ENCODE measurements around the gene TOP3A. TPM values are rescaled to one million over a fixed set of nuclear protein-coding genes. Genes with fewer than 3 reads are reported as not detected.
"Not testable (repeated sequence)": the region's sequence is repeated elsewhere in the genome, so short reads cannot be mapped to it uniquely, and the experiment has no call there.

Gene TOP3A
- total RNA-seq = 10.3 TPM
- long read RNA-seq, full-length matches to known transcripts = 2 of 5 reads
- long read RNA-seq, partial matches to known transcripts = 3 of 5 reads
- long read RNA-seq, other reads (novel, unspliced or antisense) = 0 of 5 reads

DNA sequence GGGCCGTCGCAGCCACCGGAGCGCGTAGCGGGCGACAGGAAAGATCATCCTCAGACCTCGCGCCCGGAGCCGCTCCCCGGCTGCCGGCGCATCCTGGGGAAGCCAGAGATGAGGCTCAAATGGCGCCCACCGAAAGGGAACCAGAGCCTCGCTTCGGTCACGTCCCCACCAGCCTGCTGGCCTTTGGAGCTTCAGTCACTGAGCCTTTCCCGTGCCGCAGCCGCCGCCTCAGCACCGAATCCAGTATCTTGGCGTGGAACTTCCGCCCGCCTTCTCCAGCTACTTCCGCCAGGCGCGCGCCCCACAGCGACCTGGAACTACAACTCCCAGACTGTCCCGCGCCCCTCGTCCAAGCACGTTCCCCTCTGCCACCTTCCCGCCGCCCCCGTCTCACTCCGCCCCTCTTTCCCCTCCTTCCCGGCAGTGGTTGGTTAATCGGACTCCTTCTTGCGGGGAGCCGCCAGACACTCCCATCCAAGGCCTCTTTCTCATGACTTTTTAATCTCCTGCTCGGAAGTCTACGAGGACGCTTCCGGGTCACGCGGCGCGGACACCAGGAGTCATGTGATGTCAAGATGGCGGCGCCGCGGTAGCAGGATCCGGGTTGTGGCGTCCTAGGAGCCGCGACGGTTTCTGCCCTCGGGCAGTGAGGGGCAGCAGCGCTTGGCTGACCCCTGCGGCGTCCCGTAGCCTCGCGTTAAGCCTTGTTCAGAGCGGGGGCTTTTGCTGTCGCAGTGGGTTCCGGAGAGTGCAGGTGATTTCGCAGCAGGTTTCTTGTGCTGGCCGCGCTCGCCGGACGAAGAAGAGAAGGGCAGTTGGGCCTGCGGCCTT, at the start of gene TOP3A, which contains the start of gene SMCR8:
Gene TOP3A, minus strand, starts transcription at position 264 of the 831 bp plus-strand sequence. Its CDS starts 216 bp downstream, at position 48.
Gene SMCR8, plus strand, starts transcription at position 563 of the 831 bp plus-strand sequence. CDS start 497 bp downstream, outside the sequence.
- ATAC-seq (peak; percentile 98), DNase-seq (peak; percentile 98)
- intact Hi-C loops (cut with micrococcal nuclease) = loop anchor here (5.0 kb wide), 1 partner anchor 98 kb away; no protein-coding TSS in a partner anchor

GRCh38 chr17:18364166-18364565, 49.4 kb upstream of the TOP3A start:
- intact Hi-C loops (cut with micrococcal nuclease) = no loop called here

DNA sequence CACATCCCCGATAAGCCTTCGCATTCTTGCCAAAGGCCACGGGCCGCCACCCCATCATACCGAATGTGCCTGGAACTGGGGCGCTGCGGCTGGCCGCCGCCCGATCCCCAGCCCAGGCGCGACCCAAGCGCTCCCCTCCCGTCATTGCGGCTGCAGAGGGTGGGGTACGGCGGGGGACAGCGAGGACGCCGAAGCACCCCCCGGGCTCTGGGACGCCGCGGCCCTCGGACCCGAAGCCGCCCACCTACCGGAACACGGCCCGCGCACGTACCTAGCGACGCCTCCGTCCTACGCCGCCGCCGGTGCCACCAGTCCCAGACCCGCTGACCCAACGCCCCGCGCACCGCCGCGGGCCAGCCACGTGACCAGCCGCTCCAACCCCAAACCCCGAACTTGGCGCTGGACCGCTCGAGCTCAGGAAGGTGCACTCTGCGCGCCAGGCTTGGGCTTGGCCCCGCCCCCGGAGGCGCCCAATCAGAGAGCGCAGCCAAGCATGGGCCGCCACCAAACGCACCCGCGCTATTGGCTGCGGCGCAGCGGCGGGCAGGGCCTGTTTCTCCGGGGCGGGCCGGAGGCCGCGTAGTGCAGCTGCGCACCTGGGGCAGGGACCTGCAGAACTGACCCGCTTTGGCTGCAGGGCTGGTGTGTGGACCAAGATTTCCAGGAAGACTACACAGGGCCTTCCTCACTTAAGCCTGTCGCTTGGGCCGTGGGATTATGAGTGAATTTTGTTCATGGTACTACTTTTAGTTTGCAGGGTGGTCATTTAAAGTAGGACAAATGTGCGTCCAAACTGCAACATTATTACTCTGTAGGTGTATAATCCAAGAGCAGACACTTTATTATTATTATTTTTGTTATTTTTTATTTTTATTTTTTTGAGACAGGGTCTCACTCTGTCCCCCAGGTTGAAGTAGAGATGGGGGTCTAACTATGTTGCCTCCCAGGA, 48.6 kb upstream of the TOP3A start, which contains the start of gene SHMT1:
Gene SHMT1, minus strand, starts transcription at position 450 of the 949 bp plus-strand sequence. CDS start 7,569 bp downstream, outside the sequence.
- intact Hi-C loops (cut with micrococcal nuclease) = no loop called here

More at GRCh38 chr17:18364166-18364565, 49.4 kb upstream of the TOP3A start:
- no peak for ATAC-seq
- no peak for DNase-seq

GRCh38 chr17:18362698-18363100, 47.9 kb upstream of the TOP3A start:
- ATAC-seq (peak; percentile 59), DNase-seq (peak; percentile 81)
- intact Hi-C loops (cut with micrococcal nuclease) = no loop called here

More for the DNA sequence above, 48.6 kb upstream of the TOP3A start, which contains the start of gene SHMT1:
- DNase-seq = peak; percentile 98
- ATAC-seq = peak; percentile 100

DNA sequence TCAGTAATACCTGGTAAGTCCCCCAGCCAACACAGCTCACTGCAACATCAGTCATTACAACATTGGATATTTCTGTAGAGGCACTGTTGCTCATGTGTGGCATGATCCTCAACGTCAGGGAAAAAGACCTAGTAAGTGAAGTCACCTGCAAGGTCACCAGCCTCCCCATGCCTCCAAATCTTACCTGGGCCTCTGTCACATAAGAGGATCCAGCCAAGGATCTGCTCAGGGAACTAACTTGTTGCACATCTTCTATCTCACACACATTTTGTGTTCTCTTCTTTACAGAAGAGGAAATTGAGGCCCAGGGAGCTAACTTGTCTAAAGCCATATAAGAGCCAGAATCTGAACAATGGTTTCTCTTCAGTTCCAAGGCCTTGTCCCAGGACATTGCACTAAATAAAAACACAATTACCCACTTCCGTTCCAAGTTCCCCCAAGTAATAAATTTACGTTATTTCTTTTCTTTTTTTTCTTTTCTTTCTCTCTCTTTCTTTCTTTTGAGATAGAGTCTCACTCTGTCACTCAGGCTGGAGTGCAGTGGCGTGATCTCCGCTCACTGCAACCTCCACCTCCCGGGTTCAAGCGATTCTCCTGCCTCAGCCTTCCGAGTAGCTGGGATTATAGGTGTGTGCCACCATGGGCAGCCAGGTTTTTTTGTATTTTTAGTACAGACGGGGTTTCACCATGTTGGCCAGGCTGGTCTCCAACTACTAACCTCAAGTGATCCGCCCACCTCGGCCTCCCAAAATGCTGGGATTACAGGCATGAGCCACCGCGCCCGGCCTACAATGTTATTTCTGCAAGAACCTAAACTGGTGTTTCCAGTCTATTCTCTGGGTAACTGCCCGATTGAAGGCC, 47.3 kb upstream of the TOP3A start:
- ATAC-seq = no peak
- no peak for DNase-seq
- intact Hi-C loops (cut with micrococcal nuclease) = no loop called here

DNA sequence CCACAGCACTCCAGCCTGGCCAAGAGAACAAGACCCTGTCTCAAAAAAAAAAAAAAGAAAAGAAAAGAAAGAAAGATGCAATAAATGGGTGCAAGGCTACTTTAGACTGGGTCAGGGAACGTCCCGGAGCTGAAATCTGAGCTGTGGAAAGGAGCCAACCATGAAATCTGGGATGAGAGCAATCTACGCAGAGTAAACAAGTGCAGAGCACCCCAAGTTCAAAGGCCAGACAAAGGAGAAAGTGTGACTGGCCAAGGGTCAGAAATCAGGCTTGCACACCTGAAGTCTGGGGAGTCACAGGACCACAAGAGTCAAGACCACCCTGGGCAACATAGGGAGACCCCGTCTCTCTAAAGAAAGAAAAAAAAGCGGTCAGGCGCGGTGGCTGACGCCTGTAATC, 45.7 kb upstream of the TOP3A start:
- DNase-seq = no peak
- no peak for ATAC-seq
- intact Hi-C loops (cut with micrococcal nuclease) = no loop called here

- ATAC-seq (peak; percentile 88), DNase-seq (peak; percentile 31)
- intact Hi-C loops (cut with micrococcal nuclease) = no loop called here
Measured at GRCh38 chr17:18356624-18357023, 41.8 kb upstream of the TOP3A start.

GRCh38 chr17:18353541-18353940, 38.7 kb upstream of the TOP3A start:
- no peak for DNase-seq
- intact Hi-C loops (cut with micrococcal nuclease) = no loop called here
- ATAC-seq = no peak

DNA sequence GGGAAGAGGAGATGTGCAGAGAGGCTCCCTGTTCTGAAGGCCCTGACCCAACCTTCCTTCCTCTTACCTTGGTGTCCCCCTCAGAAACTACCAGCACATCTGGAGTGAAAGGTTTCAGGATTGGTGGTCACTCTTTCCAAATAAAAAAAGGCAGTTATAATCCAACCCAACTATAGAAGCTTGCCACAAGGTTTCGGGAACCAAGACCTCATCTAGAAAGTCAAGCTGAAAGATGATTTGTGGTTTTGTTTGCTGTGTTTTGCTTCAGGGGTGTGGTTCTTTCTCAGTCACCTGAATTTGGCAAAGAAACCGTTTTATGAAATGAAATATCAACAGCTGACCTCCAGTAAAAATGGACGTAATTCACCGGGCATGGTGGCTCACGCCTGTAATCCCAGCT, 29.2 kb upstream of the TOP3A start:
- intact Hi-C loops (cut with micrococcal nuclease) = no loop called here
- DNase-seq = no peak

DNA sequence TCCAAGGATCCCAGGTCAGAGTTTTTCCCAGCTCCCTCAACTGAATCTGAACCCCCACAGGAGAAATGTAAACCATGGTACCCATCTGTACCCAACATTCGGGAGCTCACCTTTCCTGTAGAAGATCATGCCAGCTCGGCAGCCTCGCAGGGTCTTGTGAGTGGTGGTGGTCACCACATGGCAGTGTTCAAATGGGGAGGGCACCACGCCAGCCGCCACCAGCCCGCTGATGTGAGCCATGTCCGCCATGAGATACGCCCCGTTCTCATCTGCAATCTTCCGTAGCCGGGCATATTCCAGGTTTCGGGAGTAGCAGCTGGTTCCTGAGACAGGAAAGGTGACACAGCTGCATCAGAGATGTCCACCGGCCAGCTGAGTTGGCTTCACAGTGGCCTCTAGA, 25.1 kb upstream of the TOP3A start:
- no peak for DNase-seq
- intact Hi-C loops (cut with micrococcal nuclease) = no loop called here

More for the DNA sequence above, 29.2 kb upstream of the TOP3A start:
- no peak for ATAC-seq

GRCh38 chr17:18338158-18338557, 23.4 kb upstream of the TOP3A start:
- ATAC-seq; intact Hi-C loops (cut with micrococcal nuclease); DNase-seq: not testable (repeated sequence)

More for the DNA sequence above, 25.1 kb upstream of the TOP3A start:
- no peak for ATAC-seq

GRCh38 chr17:18332909-18333489, 18.2 kb upstream of the TOP3A start:
- ATAC-seq (no peak), DNase-seq (no peak)
- intact Hi-C loops (cut with micrococcal nuclease) = no loop called here

- DNase-seq (no peak), ATAC-seq (no peak)
- intact Hi-C loops (cut with micrococcal nuclease) = no loop called here
Measured at GRCh38 chr17:18331879-18332278, 17.1 kb upstream of the TOP3A start.

- no peak for ATAC-seq
- intact Hi-C loops (cut with micrococcal nuclease) = no loop called here
- no peak for DNase-seq
Measured at GRCh38 chr17:18328643-18329204, 13.9 kb upstream of the TOP3A start.

DNA sequence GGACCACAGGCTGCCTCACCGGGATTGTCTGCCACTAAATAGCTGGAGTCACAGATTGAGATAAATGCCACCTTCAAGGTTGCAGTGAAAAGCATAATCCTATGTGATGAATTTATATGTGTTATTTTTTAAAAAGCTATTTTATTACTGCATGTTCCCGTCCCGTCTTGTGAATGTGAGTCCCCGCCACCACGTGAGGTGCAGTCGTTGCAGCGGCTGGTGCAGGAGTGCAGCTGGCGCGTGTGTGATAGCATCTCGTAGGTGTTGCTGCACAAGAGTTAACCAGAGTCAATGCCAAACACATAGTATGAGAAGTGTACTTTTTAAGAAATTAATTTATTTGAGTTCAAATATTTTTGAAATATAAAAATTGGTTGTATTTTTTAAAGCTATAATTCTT, 12.8 kb upstream of the TOP3A start:
- intact Hi-C loops (cut with micrococcal nuclease) = no loop called here
- DNase-seq = no peak
- ATAC-seq = no peak

DNA sequence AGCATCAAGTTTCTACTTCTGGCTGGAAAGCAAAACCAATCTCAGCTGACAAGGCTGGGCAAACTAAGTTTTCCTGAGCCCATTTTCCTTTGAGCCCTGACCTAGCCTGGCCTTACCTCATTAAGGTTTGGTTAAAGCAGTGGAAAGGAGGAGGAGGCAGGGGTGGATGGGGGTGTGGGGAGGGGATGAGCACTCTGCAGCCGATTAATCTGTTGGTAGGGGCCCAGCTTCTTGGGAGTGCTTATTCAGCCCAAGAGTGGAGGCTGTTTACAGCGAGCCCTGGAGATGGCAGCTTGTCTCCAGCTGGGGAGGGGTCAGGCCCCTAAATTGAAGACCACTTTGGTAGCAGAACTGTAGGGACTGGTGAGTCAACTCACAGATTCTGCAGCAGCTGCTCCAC, 12.3 kb upstream of the TOP3A start:
- DNase-seq = no peak
- no peak for ATAC-seq
- intact Hi-C loops (cut with micrococcal nuclease) = no loop called here

GRCh38 chr17:18326572-18326971, 11.8 kb upstream of the TOP3A start:
- intact Hi-C loops (cut with micrococcal nuclease) = no loop called here
- DNase-seq (no peak), ATAC-seq (no peak)

- DNase-seq (no peak), ATAC-seq (no peak)
- intact Hi-C loops (cut with micrococcal nuclease) = no loop called here
Measured at GRCh38 chr17:18326039-18326438, 11.2 kb upstream of the TOP3A start.

Measured in left ventricle myocardium superior (tissue), 1 donor.